Stimulated activated naive CD8-positive, alpha-beta T cell treated with anti-CD3 and anti-CD28 coated beads, Interleukin-15, Interleukin-2, amounts not matched to agents 100 ng/mL and 50 ng/mL, for 24 hours (primary cell): Measurements from ENCODE around the gene KRTAP12-2.
"Not testable (repeated sequence)": the region's sequence is repeated elsewhere in the genome, so short reads cannot be mapped to it uniquely, and the experiment has no call there.

Experiments used
- H3K27ac Mint-ChIP-seq: one replicate; pipeline ENCODE4 v1.8.0; 2021; ENCODE audit warnings: mild to moderate bottlenecking, mixed read lengths
- H3K27me3 Mint-ChIP-seq: one replicate; pipeline ENCODE4 v1.8.0; 2021; ENCODE audit warnings: mixed read lengths
- H3K36me3 Mint-ChIP-seq: one replicate; pipeline ENCODE4 v1.8.0; 2021; ENCODE audit warnings: low read depth, mixed read lengths
- H3K4me1 Mint-ChIP-seq: one replicate; pipeline ENCODE4 v1.8.0; 2021; ENCODE audit warnings: low read depth, mixed read lengths
- H3K4me3 Mint-ChIP-seq: one replicate; pipeline ENCODE4 v1.8.0; 2021; ENCODE audit warnings: mild to moderate bottlenecking, mixed read lengths
- H3K9me3 Mint-ChIP-seq: one replicate; pipeline ENCODE4 v1.8.0; 2021; ENCODE audit warnings: mixed read lengths

Gene KRTAP12-2

DNA sequence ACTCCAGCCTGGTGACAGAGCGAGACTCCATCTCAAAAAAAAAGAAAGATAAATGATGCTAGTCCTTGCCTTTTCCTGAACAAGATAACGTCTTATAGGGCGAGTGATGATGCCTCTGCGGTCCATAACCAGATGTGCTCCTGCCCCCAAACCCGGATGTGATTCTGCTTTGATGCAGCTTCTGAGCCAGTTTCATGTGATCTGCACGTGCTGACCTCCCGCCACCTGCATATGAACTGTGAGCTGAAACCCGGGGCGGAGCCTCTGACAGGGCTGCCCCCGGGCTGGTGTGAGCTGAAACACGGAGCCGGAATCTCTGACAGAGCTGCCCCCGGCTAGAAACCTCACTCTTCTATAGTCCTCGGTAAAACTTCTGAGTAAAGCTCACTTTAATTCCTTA is 13.6 kb downstream of the KRTAP12-2 start:
- H3K27ac Mint-ChIP-seq: no peak overlapping the region
- H3K9me3 Mint-ChIP-seq: peaks cover 16% of the 10 kb centered on the region
- no peak overlapping the region for H3K4me3 Mint-ChIP-seq
- peaks cover 12% of the 10 kb centered on the region for H3K36me3 Mint-ChIP-seq
- no peaks in the 10 kb centered on the region for H3K27me3 Mint-ChIP-seq
- peaks cover 44% of the 10 kb centered on the region for H3K4me1 Mint-ChIP-seq

DNA sequence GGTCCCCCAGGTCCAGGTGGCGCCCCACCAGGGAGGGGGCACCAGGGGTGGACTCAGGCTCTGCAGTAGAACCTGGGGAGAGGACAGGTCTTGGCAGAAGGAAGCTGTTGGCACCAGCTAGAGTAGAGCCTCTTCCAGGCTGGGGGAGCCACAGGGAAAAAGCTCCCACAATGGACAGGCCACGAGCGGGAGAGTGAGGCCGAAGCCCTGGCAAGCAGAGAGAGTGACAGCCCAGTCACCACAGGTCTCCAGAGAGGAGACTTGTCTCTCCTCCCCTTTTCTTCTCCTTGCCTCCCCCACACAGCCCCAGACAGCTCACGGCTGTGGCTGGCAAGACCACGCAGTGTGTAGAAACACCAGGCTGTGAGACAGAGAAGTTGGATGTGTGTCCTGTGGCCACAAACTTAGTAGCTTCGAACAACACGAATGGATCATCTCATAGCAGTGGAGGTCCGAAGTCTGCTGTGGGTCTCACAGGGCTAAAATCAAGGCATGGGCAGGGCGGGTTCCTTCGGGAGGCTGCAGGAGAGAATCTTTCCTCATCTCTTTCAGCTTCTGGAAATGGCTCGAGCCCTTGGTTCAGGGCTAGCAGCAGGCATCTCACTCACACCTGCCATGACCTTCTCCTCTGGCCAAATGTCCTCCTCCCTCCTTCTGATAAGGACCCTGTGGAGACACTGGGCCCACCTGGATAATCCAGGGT is 15.6 kb downstream of the KRTAP12-2 start:
- Mint-ChIP-seq H3K27me3 (no peaks in the 10 kb centered on the region), H3K4me1 (peaks cover 24% of the 10 kb centered on the region), H3K9me3 (peaks cover 3% of the 10 kb centered on the region), H3K4me3 (no peak overlapping the region), H3K36me3 (peaks cover 1% of the 10 kb centered on the region), H3K27ac (no peak overlapping the region)

DNA sequence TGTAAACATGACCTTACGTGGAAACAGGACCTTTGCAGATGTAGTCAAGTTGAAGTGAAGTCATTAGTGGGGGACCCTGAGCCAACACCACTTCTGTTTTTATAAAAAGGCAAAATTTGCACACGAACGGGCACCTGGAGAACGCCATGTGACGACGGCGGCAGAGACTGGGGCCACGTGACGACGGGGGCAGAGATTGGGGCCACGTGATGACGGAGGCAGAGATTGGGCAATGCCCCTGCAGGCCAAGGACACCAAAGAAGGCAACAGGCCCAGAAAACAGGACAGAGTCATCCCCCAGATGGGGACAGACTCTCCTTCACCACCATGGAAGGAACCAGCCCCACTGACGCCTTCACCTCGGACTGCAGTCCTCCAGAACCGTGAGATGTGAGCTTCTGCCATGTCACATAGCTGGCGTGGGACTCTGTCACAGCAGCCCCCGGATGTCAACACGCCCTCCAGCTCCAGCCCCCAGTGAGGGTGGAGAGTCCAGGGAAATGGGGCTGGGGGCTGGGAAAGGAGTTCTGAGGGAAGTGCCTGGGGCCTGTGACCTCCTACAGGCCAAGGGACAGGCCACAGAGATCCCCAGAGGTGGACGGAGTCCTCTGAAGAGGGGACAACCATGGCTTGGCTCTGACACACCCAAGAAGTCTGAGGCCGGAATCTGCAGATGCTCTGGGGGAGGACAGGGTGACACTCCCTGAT is 16.3 kb downstream of the KRTAP12-2 start:
- Mint-ChIP-seq H3K36me3 (no peaks in the 10 kb centered on the region), H3K9me3 (no peaks in the 10 kb centered on the region), H3K27ac (no peak overlapping the region), H3K4me1 (peaks cover 18% of the 10 kb centered on the region), H3K27me3 (no peaks in the 10 kb centered on the region), H3K4me3 (no peak overlapping the region)

DNA sequence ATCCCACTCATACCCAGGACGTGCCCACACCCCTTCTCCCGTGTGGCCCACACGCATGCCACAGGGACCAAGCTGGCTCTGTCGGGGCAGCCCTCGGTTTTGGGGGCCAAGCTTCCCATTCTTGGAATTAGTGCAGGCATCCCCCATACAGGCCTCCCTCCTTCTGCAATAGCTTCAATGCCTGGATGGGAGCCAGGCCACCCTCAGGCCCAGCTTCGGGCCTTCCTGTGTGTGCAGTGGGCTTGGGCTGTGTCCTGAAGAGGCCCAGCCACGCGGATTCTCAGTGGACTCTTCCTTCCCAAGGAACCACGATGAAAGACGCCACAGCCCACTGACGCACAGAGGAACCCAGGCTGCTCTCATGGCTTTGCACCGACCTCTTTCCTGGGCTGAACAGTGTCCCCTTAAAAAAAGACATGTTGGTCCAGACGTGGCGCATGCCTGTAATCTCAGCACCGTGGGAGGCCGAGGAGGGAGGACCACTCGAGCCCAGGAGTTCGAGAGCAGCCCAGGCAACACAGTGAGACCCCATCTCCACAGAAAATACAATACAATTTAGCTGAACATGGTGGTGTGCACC is 17.1 kb downstream of the KRTAP12-2 start:
- Mint-ChIP-seq H3K27ac (no peak overlapping the region), H3K4me1 (peaks cover 11% of the 10 kb centered on the region), H3K9me3 (peaks cover 6% of the 10 kb centered on the region), H3K4me3 (no peak overlapping the region), H3K27me3 (no peaks in the 10 kb centered on the region), H3K36me3 (peaks cover 5% of the 10 kb centered on the region)

DNA sequence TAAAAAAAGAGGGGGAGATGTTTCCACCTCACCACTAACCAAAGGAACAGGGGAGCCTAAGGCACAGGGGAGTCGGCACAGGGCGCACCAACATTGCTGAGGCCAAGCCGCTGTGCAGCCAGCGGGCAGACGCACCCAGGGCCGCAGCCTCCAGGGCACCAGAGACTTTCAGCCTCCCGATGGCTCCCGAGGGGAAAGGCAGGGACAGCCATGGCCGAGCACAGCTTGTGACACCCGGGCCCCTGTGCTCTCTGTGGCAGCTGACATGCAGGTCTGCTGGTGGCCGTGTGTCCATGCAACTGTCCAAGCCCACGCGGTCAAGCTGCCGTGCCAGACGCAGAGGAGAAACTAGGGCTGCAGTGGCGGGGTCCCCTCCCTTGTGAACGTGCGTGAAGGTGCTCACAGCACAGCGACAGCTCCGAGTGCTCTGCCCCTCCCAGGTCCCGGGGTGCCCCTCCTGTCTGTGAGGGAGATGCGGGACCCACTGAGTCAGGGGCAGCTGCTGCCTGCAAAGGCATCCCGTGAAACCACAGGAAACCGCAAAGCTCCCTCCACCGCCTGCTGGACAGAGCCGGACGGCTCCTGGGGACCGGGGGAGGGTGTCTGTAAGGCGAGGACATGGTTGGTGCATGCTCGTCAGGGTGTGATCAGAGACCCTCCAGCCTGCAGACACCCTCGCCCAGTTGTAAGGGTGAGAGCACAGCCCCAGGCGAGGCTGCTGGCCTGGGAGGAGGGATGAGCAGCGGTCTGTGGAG is 18.0 kb downstream of the KRTAP12-2 start:
- Mint-ChIP-seq H3K27me3 (no peaks in the 10 kb centered on the region), H3K4me3 (no peak overlapping the region), H3K36me3 (peaks cover 10% of the 10 kb centered on the region), H3K9me3 (peaks cover 15% of the 10 kb centered on the region), H3K27ac (no peak overlapping the region), H3K4me1 (peaks cover 2% of the 10 kb centered on the region)

DNA sequence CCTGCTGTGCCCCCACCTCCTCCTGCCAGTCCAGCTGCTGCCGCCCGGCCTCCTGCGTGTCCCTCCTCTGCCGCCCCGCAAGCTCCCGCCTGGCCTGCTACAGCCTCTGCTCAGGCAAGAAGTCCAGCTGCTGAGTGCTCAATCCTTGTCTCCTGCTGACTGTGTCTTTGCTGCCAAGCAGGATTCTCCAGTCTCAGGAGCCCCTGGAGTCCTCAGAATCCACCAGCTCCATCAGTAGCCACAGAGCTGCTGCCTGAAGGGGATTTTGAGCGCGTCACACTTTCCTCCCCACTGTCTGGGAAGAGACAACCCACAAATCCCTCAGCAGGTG is 19.5 kb downstream of the KRTAP12-2 start:
- no peak overlapping the region for H3K27ac Mint-ChIP-seq
- H3K4me3 Mint-ChIP-seq: no peak overlapping the region
- H3K36me3 Mint-ChIP-seq: peaks cover 10% of the 10 kb centered on the region
- H3K9me3 Mint-ChIP-seq: peaks cover 28% of the 10 kb centered on the region
- H3K4me1 Mint-ChIP-seq: no peaks in the 10 kb centered on the region
- H3K27me3 Mint-ChIP-seq: no peaks in the 10 kb centered on the region

DNA sequence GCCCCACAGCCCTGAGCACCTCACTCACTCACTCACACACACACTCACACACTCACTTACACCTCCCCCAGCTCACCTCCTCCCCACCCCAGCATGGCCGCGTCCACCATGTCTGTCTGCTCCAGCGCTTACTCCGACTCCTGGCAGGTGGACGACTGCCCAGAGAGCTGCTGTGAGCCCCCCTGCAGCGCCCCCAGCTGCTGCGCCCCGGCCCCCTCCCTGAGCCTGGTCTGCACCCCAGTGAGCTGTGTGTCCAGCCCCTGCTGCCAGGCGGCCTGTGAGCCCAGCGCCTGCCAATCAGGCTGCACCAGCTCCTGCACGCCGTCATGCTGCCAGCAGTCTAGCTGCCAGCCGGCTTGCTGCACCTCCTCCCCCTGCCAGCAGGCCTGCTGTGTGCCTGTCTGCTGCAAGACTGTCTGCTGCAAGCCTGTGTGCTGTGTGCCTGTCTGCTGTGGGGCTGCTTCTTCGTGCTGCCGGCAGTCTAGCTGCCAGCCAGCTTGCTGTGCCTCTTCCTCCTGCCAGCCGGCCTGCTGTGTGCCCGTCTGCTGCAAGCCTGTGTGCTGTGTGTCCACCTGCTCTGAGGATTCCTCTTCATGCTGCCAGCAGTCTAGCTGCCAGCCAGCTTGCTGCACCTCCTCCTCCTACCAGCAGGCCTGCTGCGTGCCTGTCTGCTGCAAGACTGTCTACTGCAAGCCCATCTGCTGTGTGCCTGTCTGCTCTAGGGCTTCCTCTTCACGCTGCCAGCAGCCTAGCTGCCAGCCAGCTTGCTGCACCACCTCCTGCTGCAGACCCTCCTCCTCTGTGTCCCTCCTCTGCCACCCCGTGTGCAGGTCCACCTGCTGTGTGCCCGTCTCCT is 20.1 kb downstream of the KRTAP12-2 start, which contains the start of gene KRTAP10-11:
Gene KRTAP10-11, plus strand, starts transcription at position 49 of the 856 bp plus-strand sequence. Its CDS starts 45 bp downstream, at position 94.
- H3K9me3 Mint-ChIP-seq: peaks cover 31% of the 10 kb centered on the region
- not testable (repeated sequence) for H3K4me3 Mint-ChIP-seq, H3K4me1 Mint-ChIP-seq, H3K27ac Mint-ChIP-seq, H3K27me3 Mint-ChIP-seq
- peaks cover 10% of the 10 kb centered on the region for H3K36me3 Mint-ChIP-seq

DNA sequence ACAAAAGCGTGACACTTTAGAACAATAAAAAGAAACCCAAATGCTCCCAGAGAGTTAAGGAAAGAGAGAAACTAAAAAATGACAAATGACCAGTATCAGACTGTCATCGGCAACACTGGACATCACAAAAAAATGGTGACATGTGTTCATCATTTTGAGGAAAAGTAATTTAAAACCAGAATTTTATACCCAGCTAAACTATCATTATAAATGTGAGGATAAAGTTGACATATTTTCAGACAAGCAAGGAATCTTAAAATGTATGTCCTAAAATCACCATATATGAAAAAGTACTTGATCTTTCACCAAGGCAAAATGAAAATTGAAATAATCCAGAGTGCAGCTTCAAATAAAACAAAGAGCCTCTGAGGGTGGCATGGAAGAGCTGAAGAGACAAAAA is 21.8 kb downstream of the KRTAP12-2 start:
- Mint-ChIP-seq H3K27me3 (peaks cover 3% of the 10 kb centered on the region), H3K4me1 (no peaks in the 10 kb centered on the region), H3K4me3 (no peak overlapping the region), H3K9me3 (peaks cover 45% of the 10 kb centered on the region), H3K36me3 (peaks cover 10% of the 10 kb centered on the region), H3K27ac (no peak overlapping the region)

DNA sequence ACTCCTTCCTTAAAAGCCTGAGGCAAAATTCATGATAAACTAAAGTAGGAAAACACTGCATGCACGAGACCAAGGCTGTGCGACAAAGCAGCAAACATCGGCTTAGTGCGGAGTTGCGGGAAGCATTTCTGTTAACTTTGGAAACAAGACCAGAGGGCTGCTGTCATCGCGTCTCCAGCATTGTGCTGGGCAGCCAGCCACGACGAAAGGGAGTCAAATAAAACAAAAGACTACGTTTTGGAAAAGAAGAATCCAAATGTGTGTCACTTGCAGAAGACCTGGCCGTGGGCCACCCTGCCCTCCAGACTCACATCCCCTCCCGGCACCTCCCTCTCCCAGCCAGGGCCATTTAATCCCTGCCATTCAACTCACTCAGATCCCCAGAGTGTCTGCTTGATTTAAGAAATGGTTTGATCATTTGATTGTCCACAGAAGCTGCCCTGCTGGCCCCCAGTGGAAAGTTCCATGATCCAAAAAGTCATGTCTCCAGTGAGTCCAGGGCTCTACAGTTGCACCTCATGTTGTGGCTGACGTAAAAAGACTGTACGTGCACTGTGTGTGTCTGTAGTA is 22.9 kb downstream of the KRTAP12-2 start:
- no peak overlapping the region for H3K27ac Mint-ChIP-seq

DNA sequence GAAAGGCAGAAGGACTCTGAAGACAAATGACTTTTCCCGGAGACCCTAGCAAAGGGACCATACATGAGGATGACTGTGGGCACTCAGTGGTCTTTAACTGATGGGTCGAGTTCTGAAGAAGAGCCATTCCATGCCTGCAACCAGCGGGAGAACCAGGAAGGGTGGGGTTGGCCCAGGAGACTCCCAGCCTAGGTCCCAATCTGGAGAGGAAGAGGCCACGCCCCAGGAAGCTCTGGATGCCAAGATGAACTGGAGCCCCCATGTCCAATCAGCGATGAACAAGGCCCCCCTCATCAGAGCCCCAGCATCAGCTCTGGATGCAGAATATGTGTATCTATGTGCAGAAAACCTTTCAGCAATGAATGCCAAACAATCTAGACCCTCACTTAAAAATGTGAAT is 26.0 kb downstream of the KRTAP12-2 start:
- peaks cover 46% of the 10 kb centered on the region for H3K9me3 Mint-ChIP-seq
- H3K27ac Mint-ChIP-seq: no peak overlapping the region
- H3K27me3 Mint-ChIP-seq: peaks cover 3% of the 10 kb centered on the region
- H3K4me1 Mint-ChIP-seq: no peaks in the 10 kb centered on the region
- no peak overlapping the region for H3K4me3 Mint-ChIP-seq
- H3K36me3 Mint-ChIP-seq: peaks cover 10% of the 10 kb centered on the region

More for the DNA sequence above, 22.9 kb downstream of the KRTAP12-2 start:
- Mint-ChIP-seq H3K27me3 (peaks cover 3% of the 10 kb centered on the region), H3K4me3 (no peak overlapping the region), H3K36me3 (peaks cover 10% of the 10 kb centered on the region), H3K4me1 (no peaks in the 10 kb centered on the region), H3K9me3 (peaks cover 46% of the 10 kb centered on the region)

DNA sequence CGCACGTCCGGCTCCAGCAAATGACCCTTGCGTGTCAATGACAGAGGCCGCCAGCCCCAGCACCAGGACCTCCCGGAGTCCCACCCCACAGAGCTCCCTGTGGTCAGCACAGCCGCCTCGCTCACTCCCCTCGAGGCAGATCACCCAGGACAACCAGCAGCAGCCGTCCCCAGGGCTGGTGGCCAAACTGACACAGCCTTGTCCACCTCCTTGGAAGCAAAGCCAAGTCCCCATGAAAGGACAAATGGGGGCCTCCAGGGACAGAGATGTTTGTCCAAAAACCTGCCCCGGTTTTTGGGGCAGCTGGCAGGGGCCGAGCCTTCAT is 27.4 kb downstream of the KRTAP12-2 start:
- H3K4me3 Mint-ChIP-seq: no peak overlapping the region

DNA sequence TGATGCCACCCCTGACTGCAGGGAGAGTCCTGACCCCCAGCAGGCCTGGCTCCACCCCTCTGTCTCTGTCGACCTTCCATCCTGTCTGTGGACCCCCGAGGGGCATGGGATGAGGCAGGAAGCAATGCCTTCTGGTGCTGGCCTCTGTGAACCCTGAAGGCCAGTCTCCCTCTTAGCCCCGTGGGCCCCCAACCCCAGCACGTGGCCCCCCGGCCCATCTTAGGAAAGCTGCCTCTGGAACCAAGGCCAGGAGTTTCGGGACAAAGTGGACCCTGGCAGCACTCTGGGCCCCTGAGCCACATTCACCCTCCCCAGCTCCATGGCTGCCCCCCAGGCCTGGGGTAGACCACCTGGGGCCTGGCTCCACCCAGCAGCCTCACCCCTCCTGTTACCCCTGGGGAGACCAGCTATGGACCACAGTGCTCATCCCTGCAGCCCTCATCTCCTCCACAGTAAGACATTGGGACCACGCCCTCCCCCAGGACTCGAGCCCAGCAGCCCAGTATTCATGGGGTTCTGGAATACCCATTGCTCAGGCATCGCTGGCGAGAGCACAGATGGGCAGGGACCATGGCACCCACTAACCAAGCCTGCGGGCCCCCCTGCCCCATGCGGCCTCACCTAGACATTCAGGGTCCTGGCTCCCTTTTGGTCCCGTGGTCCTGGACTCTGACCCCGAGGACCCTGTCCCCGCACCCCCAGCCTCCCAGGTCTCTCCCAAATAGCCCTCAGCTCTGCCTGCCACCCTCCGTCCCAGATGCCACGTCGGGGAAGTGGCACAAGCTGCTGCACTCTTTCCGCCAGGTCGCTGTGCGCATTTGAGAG is 28.0 kb downstream of the KRTAP12-2 start:
- not testable (repeated sequence) for H3K36me3 Mint-ChIP-seq, H3K27ac Mint-ChIP-seq, H3K4me3 Mint-ChIP-seq, H3K27me3 Mint-ChIP-seq, H3K4me1 Mint-ChIP-seq
- H3K9me3 Mint-ChIP-seq: peaks cover 31% of the 10 kb centered on the region

More for the DNA sequence above, 27.4 kb downstream of the KRTAP12-2 start:
- Mint-ChIP-seq H3K27ac (no peak overlapping the region), H3K27me3 (peaks cover 3% of the 10 kb centered on the region), H3K36me3 (peaks cover 1% of the 10 kb centered on the region), H3K9me3 (peaks cover 36% of the 10 kb centered on the region), H3K4me1 (no peaks in the 10 kb centered on the region)

DNA sequence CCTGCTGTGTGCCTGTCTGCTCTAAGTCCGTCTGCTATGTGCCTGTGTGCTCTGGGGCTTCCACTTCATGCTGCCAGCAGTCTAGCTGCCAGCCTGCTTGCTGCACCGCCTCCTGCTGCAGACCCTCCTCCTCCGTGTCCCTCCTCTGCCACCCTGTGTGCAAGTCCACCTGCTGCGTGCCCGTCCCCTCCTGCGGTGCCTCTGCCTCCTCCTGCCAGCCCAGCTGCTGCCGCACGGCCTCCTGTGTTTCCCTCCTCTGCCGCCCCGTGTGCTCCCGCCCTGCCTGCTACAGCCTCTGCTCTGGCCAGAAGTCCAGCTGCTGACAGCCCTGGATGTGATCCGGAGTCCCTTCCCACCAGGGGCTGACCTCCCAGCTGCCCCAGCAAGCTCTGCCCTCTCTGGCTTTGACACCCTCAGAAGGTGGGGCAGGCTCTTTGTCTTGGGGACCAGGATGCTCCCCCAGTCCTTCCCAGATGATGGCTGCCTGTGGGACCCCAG is 28.8 kb downstream of the KRTAP12-2 start:
- H3K36me3 Mint-ChIP-seq, H3K4me3 Mint-ChIP-seq, H3K27me3 Mint-ChIP-seq, H3K27ac Mint-ChIP-seq, H3K4me1 Mint-ChIP-seq: not testable (repeated sequence)
- peaks cover 28% of the 10 kb centered on the region for H3K9me3 Mint-ChIP-seq
